Loucy (cell line): ENCODE data around the gene SCMH1.
A peak's percentile ranks its signal among the peaks of the same experiment; 100 is the strongest.
"Not testable (repeated sequence)": the region's sequence is repeated elsewhere in the genome, so short reads cannot be mapped to it uniquely, and the experiment has no call there.

Experiments used
- H2AFZ ChIP-seq: fragments of 200-600 bp; sonication (generic); 2 replicates; pipeline ENCODE4 v1.6.0; 2016; ENCODE audit warnings: antibody characterized with exemption, mild to moderate bottlenecking, low read length, moderate library complexity
- H3F3A ChIP-seq: fragments of 200-600 bp; 2 replicates; pipeline ENCODE4 v1.6.0; 2016; ENCODE audit warnings: antibody characterized with exemption, low read depth, mild to moderate bottlenecking
- H3K27me3 ChIP-seq: fragments of 200-600 bp; sonication (generic); 2 replicates; pipeline ENCODE4 v1.6.1; 2014; ENCODE audit warnings: low read length, mild to moderate bottlenecking; ENCODE audit not compliant: insufficient read depth, poor library complexity, severe bottlenecking
- H3K36me3 ChIP-seq: fragments of 200-600 bp; sonication (generic); 2 replicates; pipeline ENCODE4 v1.6.1; 2016; ENCODE audit warnings: low read length; ENCODE audit not compliant: insufficient read depth
- H3K4me1 ChIP-seq: fragments of 200-600 bp; sonication (generic); 2 replicates; pipeline ENCODE4 v1.5.1; 2014; ENCODE audit warnings: low read length, mild to moderate bottlenecking; ENCODE audit not compliant: insufficient read depth, poor library complexity, severe bottlenecking
- H3K4me2 ChIP-seq: fragments of 200-600 bp; sonication (generic); 2 replicates; pipeline ENCODE4 v1.6.0; 2014; ENCODE audit warnings: antibody characterized with exemption, low read length, low read depth, mild to moderate bottlenecking; ENCODE audit not compliant: poor library complexity, severe bottlenecking
- H3K4me3 ChIP-seq: fragments of 200-600 bp; sonication (generic); 2 replicates; pipeline ENCODE4 v1.5.1; 2014; ENCODE audit warnings: low read length, mild to moderate bottlenecking, mixed read lengths; ENCODE audit not compliant: poor library complexity, severe bottlenecking
- H3K79me2 ChIP-seq: fragments of 200-600 bp; sonication (generic); 2 replicates; pipeline ENCODE4 v1.6.1; 2014; ENCODE audit warnings: low read length; ENCODE audit not compliant: insufficient read depth
- H3K9ac ChIP-seq: fragments of 200-600 bp; sonication (generic); 2 replicates; pipeline ENCODE4 v1.6.0; 2014; ENCODE audit warnings: mild to moderate bottlenecking, low read depth, low read length, moderate library complexity; ENCODE audit not compliant: poor library complexity, severe bottlenecking
- H3K9me2 ChIP-seq: fragments of 200-600 bp; sonication (generic); replicated peaks from 2 replicates; pipeline ENCODE4 v1.6.1; 2016; ENCODE audit warnings: low read depth, low read length, mixed read lengths
- H3K9me3 ChIP-seq: fragments of 200-600 bp; sonication (generic); 2 replicates; pipeline ENCODE4 v1.6.1; 2014; ENCODE audit warnings: mild to moderate bottlenecking, antibody characterized with exemption, low read length, low read depth; ENCODE audit not compliant: insufficient read depth
- H4K20me1 ChIP-seq: fragments of 200-600 bp; sonication (generic); 2 replicates; pipeline ENCODE4 v1.6.0; 2014; ENCODE audit warnings: antibody characterized with exemption, low read length, mild to moderate bottlenecking; ENCODE audit not compliant: insufficient read depth, poor library complexity, severe bottlenecking
- CTCF ChIP-seq: fragments of 200-600 bp; sonication (generic); conservative IDR thresholded peaks from 2 replicates; pipeline ENCODE4 v1.5.1; 2014; ENCODE audit warnings: mild to moderate bottlenecking, antibody characterized with exemption, low read length
- EZH2phosphoT487 ChIP-seq: fragments of 200-600 bp; IDR thresholded peaks from 2 replicates; pipeline ENCODE4 v1.6.1; 2018; ENCODE audit warnings: antibody characterized with exemption, mild to moderate bottlenecking, moderate library complexity, borderline replicate concordance

The SCMH1 gene

GRCh38 chr1:41135196-41135947 is 106.7 kb downstream of the SCMH1 start:
- Histone ChIP-seq H3K9ac (no peak overlapping the region), H3K4me1 (no peaks in the 10 kb centered on the region), H3K9me3 (no peaks in the 10 kb centered on the region)

GRCh38 chr1:41134325-41134724 is 107.8 kb downstream of the SCMH1 start:
- not testable (repeated sequence) for H3K4me3 ChIP-seq, H3K79me2 ChIP-seq, H3F3A ChIP-seq, H4K20me1 ChIP-seq, H3K4me2 ChIP-seq, H3K9ac ChIP-seq, H2AFZ ChIP-seq, H3K9me2 ChIP-seq, H3K4me1 ChIP-seq, H3K27me3 ChIP-seq, H3K9me3 ChIP-seq
- H3K36me3 ChIP-seq: peaks cover 39% of the 10 kb centered on the region

More at GRCh38 chr1:41135196-41135947, 106.7 kb downstream of the SCMH1 start:
- no peaks in the 10 kb centered on the region for H3K9me2 ChIP-seq
- no peak overlapping the region for H3K4me3 ChIP-seq
- no peak overlapping the region for H2AFZ ChIP-seq
- no peaks in the 10 kb centered on the region for H3F3A ChIP-seq
- no peaks in the 10 kb centered on the region for H4K20me1 ChIP-seq
- TF ChIP-seq EZH2phosphoT487 (no peak), CTCF (no peak)
- no peaks in the 10 kb centered on the region for H3K79me2 ChIP-seq
- H3K36me3 ChIP-seq: peaks cover 45% of the 10 kb centered on the region
- H3K4me2 ChIP-seq: no peak overlapping the region
- H3K27me3 ChIP-seq: no peaks in the 10 kb centered on the region

GRCh38 chr1:41122851-41123518 is 119.1 kb downstream of the SCMH1 start:
- Histone ChIP-seq H3K36me3 (peaks cover 25% of the 10 kb centered on the region; the same call in 1 of the 2 replicates), H3K27me3 (no peaks in the 10 kb centered on the region), H4K20me1 (no peaks in the 10 kb centered on the region), H3K4me2 (no peak overlapping the region), H3K4me1 (no peaks in the 10 kb centered on the region), H3K9ac (no peak overlapping the region), H3K9me3 (no peaks in the 10 kb centered on the region), H3F3A (no peaks in the 10 kb centered on the region), H3K79me2 (no peaks in the 10 kb centered on the region), H2AFZ (no peak overlapping the region), H3K4me3 (no peak overlapping the region), H3K9me2 (no peaks in the 10 kb centered on the region)
- TF ChIP-seq EZH2phosphoT487 (no peak), CTCF (peak; percentile 68)
